Kidney tubule cell (primary cell): ENCODE measurements around the gene LRP2.
"Not testable (repeated sequence)": the region's sequence is repeated elsewhere in the genome, so short reads cannot be mapped to it uniquely, and the experiment has no call there.

Experiments
- DNase-seq: peaks from one replicate; pipeline ENCODE4 v3.0.0-alpha.2; 2018; ENCODE audit warnings: low spot score

The LRP2 gene

DNA sequence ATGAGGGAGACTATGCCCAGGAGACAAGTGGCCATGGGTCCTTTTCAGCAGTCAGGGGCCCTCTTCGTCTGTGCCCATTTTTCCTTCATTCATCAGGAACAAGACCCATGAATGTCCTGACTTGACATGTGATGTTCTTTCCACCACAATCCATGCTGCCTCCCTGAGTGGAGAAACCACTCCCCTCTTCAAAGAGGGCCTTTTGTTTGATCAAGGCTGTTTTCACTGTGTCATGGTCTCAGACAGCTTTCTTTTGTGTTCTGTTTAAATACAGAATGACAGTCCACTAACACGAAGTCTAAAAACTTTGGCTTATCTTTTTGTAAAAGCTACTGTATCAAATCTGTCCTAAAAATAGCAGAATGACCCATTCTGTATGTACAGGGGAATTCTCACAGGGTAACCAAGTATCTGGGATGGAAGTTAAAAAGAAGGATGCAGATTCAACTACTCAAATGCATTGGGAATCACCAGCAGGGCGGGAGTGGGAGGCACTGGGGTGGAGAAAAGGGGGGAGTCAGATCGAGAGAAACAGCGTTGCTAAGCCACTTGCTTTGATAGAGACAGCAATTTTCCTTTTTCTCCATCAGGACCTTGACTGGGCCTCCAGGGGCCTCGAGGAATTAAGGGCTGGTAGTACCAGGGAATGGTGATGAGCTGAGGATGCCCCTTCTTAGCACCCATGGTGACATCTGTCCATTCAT is 13.9 kb downstream of the LRP2 start:
- no peak for DNase-seq

DNA sequence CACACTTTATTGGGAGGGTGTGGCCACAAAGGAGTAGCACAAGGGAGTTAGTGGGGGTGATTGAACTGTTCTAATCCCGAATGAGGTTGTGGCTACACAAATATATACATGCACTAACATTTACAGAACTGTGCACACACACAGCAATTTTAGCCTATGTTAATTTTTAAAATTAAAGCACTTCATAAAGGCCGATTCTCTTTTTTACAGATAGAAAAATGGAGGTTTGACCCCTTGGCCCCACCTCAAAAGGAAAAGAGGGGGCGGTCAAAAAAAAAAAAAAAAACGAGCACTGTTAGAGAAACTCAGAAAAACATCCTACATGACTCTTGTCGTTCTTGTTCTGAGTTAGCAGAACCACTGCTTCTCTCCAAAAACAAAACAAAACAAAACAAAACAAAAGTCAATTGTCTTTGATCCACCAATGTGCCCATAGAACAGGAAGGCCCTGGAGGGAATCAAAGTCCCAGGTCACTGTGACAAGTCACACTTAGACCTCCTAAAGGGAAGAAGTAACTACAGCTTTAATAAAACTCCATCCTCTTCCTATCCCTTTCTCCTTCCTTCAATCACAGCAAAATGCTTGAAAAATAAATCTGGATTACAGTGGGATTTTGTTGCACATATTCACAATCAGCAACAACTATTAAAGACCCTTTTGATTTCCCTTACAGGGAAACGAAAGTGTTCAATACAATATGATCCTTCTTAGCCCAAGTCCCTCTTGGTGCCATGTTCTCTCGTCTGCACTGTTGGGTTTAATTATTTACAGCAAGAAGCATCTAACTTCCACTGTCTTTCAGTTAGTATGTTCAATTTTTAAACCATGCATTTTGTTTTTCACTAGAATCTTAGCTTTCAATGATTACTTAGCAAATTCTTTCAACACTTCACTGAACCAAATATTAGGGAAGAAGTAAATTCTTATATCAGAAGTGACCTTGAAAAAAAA is 16.6 kb downstream of the LRP2 start:
- no peak for DNase-seq

DNA sequence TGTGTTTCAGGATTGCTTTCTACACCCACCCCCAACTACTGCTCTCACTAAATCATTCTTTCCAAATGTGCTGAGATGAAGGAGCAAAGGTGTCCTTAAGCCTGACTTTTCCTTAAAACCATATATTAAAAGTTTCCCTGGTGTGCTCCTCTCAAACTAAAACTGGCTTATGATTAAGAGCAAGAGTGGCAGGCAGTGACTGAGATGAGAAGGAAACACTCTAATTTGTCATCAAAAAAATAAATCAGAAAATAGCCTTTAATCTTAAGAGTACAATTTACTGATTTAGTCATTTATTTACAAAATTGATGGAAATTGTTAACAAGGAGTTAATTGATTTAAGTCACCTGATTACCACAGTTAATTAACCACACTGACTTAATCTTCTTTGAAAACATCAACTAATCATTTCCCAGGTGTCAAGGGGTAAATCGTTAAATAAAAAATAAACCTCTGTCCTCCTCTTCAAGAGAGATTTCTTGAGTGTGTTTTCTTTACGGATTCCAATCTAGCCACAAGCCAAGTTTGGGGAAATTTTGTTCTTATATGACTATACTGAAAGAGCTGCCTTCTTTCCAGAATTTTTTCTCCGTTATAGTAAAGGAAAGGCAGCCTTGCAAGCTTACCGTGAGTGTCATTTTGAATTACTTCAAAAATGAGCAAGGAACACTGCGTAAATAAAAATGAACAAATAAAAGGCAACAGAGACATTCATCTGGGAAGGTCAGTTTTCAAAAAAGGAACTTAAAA is 17.4 kb downstream of the LRP2 start:
- DNase-seq = no peak

DNA sequence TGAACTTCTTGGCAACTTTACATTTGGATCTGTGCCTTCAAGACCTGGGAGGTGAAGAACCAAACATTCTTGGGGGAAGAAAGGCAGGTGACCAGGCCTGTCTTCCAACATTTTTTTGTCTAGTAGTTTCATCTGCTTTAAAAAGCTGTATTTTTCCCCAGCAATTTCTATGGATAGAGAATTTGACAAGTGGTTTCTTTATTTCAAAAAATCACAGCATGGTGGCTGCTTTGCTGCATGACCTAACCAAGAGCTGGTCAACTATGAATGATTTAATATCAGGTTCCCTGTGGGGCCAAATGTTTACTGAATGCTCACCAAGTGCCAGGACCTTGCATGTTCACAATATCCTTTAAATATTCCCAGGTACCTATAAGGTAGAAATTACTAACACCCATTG is 19.1 kb downstream of the LRP2 start:
- no peak for DNase-seq

- DNase-seq = no peak
Observed at GRCh38 chr2:169339657-169340056, 22.7 kb downstream of the LRP2 start.

DNA sequence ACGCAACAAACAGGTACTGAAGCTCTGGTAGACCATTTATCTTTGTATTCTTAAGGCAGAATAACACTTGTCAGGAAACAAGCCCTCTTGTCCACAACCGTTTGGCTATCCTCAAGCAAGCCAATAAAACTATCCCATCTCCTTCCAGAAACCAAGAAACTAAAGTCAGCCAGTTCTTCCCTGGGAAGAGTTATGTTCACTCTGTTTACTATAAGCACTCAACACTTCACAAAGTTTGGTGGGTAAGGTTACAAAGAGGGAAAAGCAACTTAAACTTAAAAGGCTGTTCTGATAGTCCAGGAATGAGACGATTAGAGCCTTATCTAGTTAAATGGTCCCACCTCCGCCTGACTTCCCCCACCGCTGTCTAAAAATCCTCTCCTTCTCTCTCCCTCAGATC is 25.6 kb downstream of the LRP2 start:
- no peak for DNase-seq

GRCh38 chr2:169330555-169331198 is 31.7 kb downstream of the LRP2 start:
- DNase-seq = no peak

DNA sequence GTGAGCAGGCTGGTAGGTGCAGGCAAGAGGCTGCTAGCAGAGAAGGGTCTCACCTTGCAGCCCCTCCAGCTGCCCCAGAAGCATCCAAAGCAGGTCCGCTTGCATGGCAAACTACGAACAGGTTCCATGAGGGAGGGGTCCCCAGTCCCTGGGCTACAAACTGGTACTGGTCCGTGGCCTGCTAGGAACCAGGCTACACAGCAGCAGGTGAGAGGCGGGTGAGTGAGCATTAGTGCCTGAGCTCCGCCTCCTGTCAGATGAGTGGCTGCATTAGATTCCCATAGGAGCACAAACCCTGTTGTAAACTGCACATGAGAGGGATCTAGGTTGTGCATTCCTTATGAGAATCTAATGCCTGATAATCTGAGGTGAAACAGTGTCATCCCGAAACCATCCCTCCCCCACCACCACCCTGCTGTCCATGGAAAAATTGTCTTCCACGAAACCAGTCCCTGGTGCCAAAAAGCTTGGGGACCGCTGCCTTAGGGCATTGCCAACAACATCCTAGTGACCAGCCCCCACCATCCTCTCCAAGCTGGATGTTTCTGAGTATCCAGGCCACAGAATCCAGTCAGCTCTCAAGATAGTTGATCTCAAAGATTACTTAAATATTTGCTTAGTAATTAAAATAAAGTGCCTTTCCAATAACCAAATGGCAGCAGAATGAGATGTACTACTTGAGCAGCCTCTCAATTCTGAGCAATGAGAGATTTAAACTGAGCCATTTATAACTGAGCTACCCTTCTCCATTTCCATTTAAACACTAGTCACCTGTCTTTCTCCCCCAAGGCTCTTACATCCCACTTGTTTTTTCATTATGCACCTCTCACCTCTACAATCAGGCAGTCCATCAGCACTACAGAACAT is 32.4 kb downstream of the LRP2 start:
- DNase-seq = no peak

GRCh38 chr2:169328785-169329184 is 33.5 kb downstream of the LRP2 start:
- DNase-seq = no peak

- DNase-seq = not testable (repeated sequence)
Observed at GRCh38 chr2:169327837-169328236, 34.5 kb downstream of the LRP2 start.

DNA sequence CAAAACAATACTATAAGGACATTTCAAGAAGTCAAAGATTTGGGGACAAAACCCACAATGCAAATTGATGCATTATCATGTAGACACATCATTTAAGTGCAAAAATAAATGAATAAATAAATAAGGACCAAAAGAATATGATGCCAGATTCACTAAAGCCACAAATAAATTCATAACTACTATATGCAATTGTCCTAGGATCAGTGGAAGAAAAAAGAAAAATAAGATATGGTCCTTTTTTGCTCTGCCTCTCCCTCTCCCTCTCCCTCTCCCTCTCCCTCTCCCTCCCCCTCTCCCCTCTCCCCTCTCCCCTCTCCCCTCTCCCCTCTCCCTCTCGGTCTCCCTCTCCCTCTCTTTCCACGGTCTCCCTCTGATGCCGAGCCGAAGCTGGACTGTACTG is 36.4 kb downstream of the LRP2 start:
- not testable (repeated sequence) for DNase-seq

- no peak for DNase-seq
Observed at GRCh38 chr2:169324581-169325260, 37.6 kb downstream of the LRP2 start.

GRCh38 chr2:169323841-169324240 is 38.5 kb downstream of the LRP2 start:
- DNase-seq = no peak

DNA sequence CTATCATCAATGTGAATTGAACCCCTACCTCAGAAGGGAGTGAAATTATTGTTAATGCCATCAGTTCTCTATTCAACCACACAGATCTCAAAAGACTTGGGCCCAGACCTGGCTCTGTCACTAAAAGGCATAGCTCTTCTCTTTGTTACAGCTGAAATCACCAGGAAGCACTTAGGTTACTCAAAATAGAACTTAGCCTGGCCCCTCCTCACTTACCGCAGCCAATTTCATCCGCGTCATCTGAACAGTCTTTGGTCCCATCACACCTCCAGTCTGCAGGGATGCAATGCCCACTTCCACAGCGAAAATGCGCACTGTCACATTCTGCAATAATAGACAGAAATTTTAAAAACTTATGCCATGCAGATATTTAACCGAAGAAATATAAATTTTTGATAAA is 41.8 kb downstream of the LRP2 start:
- DNase-seq = no peak

DNA sequence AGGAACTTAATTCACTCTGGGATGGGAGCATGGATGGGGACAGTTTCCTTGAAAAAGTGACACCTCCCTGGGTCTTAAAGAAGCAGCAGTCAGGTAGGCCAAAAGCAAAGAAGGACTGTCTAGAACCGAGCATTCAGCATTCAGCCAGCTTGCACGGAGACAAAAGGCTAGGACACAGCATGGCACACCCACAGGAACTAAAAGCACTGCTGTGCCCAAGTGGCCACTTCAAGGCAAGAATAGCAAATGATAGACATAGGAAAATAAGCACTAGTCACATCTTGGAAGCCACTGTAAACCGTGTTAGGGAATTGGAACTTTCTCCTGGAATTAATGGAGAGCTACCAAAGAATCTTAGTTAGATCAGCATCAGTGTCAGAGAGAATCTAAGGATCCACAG is 47.0 kb downstream of the LRP2 start:
- DNase-seq = no peak

- DNase-seq = not testable (repeated sequence)
Observed at GRCh38 chr2:169308349-169308748, 54.0 kb downstream of the LRP2 start.

DNA sequence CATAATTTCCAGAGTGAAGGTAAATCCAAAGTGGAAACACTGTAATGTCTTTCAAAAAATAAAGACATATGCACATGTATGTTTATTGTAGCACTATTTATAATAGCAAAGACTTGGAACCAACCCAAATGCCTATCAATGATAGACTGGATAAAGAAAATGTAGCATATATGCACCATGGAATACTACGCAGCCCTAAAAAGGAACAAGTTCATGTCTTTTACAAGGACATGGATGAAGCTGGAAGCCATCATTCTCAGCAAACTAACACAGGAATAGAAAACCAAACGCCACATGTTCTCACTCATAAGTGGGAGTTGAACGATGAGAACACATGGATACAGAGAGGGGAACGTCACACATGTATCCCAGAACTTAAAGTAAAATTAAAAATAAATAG is 57.6 kb downstream of the LRP2 start:
- not testable (repeated sequence) for DNase-seq

- no peak for DNase-seq
Observed at GRCh38 chr2:169303579-169304305, 58.6 kb downstream of the LRP2 start.

- DNase-seq = no peak
Observed at GRCh38 chr2:169302364-169302763, 60.0 kb downstream of the LRP2 start.
